Measurements from ENCODE around the gene ARMC6. TPM values are rescaled to one million over a fixed set of nuclear protein-coding genes. Genes with fewer than 3 reads are reported as not detected.

Gene ARMC6
- total RNA-seq, 1 donor from 2014 or later = 27.0 TPM

- Mint-ChIP-seq H3K36me3 (ENCODE audit: unreplicated experiment) (peaks cover 2% of the 10 kb centered on the region), H3K27ac (ENCODE audit: unreplicated experiment) (peak overlapping the region; percentile 35), H3K4me3 (ENCODE audit: unreplicated experiment) (peak overlapping the region; percentile 78), H3K4me1 (ENCODE audit: unreplicated experiment) (peaks cover 19% of the 10 kb centered on the region), H3K9me3 (ENCODE audit: unreplicated experiment) (no peaks in the 10 kb centered on the region), H3K27me3 (ENCODE audit: unreplicated experiment) (no peaks in the 10 kb centered on the region)
- no peak for DNase-seq (ENCODE audit: extremely low spot score, unreplicated experiment)
- no peak for TF ChIP-seq CTCF (IDR thresholded peaks at IDR 0.05)
Observed at GRCh38 chr19:19064811-19065745, 31.7 kb downstream of the ARMC6 start.

DNA sequence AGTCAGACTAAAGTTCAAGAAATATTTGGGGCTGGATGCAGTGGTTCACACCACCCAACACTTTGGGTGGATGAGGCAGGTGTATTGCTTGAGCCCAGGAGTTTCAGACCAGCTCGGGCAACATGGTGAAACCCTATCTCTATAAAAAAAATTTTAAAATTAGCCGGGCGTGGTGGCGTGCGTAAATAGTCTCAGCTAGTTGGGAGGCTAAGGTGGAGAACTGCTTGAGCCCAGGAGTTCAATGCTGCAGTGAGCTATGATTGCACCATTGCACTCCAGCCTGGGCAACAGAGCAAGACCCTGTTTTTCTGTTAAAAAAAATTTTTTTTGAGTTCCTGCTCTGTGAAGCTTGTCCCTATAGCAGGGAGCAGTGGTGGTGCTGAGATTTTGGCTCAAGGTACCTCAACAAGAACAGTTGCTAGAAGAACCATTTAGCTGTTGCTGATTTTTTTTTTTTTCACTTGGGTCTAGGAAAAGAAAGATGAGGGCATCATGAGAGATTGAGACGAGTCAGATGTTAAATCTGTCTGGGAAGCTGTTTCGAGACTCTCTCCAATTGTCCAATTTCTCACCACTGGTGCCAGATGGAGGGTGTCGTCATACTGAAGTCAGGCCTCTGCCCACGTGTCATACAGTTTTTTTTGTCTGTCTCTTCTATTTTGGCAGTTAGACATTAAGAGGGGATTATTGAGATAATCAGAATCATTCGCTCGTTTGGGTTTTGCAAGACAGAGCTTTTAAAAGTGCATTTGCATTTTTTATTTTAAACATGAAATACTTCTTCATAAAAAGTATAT, 34.1 kb downstream of the ARMC6 start:
- TF ChIP-seq CTCF (IDR thresholded peaks at IDR 0.05) = no peak
- peaks cover 19% of the 10 kb centered on the region for H3K4me1 Mint-ChIP-seq (ENCODE audit: unreplicated experiment)
- H3K27me3 Mint-ChIP-seq (ENCODE audit: unreplicated experiment) = no peaks in the 10 kb centered on the region
- no peaks in the 10 kb centered on the region for H3K9me3 Mint-ChIP-seq (ENCODE audit: unreplicated experiment)
- H3K27ac Mint-ChIP-seq (ENCODE audit: unreplicated experiment) = no peak overlapping the region
- H3K36me3 Mint-ChIP-seq (ENCODE audit: unreplicated experiment) = peaks cover 2% of the 10 kb centered on the region
- no peak overlapping the region for H3K4me3 Mint-ChIP-seq (ENCODE audit: unreplicated experiment)
- DNase-seq (ENCODE audit: extremely low spot score, unreplicated experiment) = no peak

- TF ChIP-seq CTCF (IDR thresholded peaks at IDR 0.05) = no peak
- Mint-ChIP-seq H3K27me3 (ENCODE audit: unreplicated experiment) (no peaks in the 10 kb centered on the region), H3K9me3 (ENCODE audit: unreplicated experiment) (no peaks in the 10 kb centered on the region), H3K27ac (ENCODE audit: unreplicated experiment) (no peak overlapping the region), H3K36me3 (ENCODE audit: unreplicated experiment) (peaks cover 4% of the 10 kb centered on the region), H3K4me3 (ENCODE audit: unreplicated experiment) (no peak overlapping the region), H3K4me1 (ENCODE audit: unreplicated experiment) (peaks cover 13% of the 10 kb centered on the region)
- DNase-seq (ENCODE audit: extremely low spot score, unreplicated experiment) = no peak
Observed at GRCh38 chr19:19068659-19069654, 35.6 kb downstream of the ARMC6 start.

DNA sequence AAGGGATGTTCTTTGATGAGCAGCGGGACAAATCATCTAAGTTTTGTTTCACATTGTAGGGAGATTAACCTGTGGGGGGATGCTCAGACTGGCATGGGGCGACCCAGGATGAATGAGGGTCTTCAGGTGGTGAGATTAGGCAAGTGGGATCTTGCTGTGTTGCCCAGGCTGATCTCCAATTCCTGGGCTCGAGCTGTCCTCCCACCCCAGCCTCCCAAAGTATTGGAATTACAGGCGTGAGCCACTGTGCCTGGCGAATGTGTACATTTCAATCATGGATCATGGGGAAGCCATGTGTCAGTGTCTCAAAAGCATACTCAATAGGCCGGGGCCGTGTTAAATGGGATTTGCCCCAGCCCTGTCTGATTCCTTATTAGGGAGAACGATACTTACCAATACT, 38.5 kb downstream of the ARMC6 start:
- Mint-ChIP-seq H3K27ac (ENCODE audit: unreplicated experiment) (no peak overlapping the region), H3K9me3 (ENCODE audit: unreplicated experiment) (no peaks in the 10 kb centered on the region), H3K36me3 (ENCODE audit: unreplicated experiment) (peaks cover 4% of the 10 kb centered on the region), H3K4me3 (ENCODE audit: unreplicated experiment) (no peak overlapping the region), H3K4me1 (ENCODE audit: unreplicated experiment) (no peaks in the 10 kb centered on the region), H3K27me3 (ENCODE audit: unreplicated experiment) (no peaks in the 10 kb centered on the region)
- no peak for DNase-seq (ENCODE audit: extremely low spot score, unreplicated experiment)
- no peak for TF ChIP-seq CTCF (IDR thresholded peaks at IDR 0.05)
